NCI-H1417 treated with DMSO at 0.1 percent for 48 hours (cell line): Measurements from ENCODE around the gene TTC6.
"Not testable (repeated sequence)": the region's sequence is repeated elsewhere in the genome, so short reads cannot be mapped to it uniquely, and the experiment has no call there.

Experiments used
- DNase-seq: peaks from one replicate; lab custom pipeline; 2025; lab: John Stamatoyannopoulos, UW

TTC6 gene

GRCh38 chr14:37594971-37595808 is at the start of gene TTC6, which contains the start of gene FOXA1:
TSS of gene TTC6 (plus strand) at chr14:37595629. CDS start at chr14:37622065, 26,436 bp downstream.
TSS of gene FOXA1 (minus strand) at chr14:37595249. CDS start at chr14:37594972, 277 bp downstream.
- peak; percentile 77 for DNase-seq

- no peak for DNase-seq
Measured at GRCh38 chr14:37546621-37547447, 48.6 kb upstream of the TTC6 start.

GRCh38 chr14:37550511-37550910 is 44.9 kb upstream of the TTC6 start:
- DNase-seq = no peak

- DNase-seq = no peak
Measured at GRCh38 chr14:37551119-37551518, 44.3 kb upstream of the TTC6 start.

- no peak for DNase-seq
Measured at GRCh38 chr14:37553935-37554550, 41.4 kb upstream of the TTC6 start.

GRCh38 chr14:37555596-37555995 is 39.8 kb upstream of the TTC6 start:
- DNase-seq = not testable (repeated sequence)

- DNase-seq = no peak
Measured at GRCh38 chr14:37558740-37559139, 36.7 kb upstream of the TTC6 start.

- no peak for DNase-seq
Measured at GRCh38 chr14:37559386-37559785, 36.0 kb upstream of the TTC6 start.

- DNase-seq = no peak
Measured at GRCh38 chr14:37563189-37563588, 32.2 kb upstream of the TTC6 start.

- DNase-seq = no peak
Measured at GRCh38 chr14:37565550-37565949, 29.9 kb upstream of the TTC6 start.

GRCh38 chr14:37566811-37567371 is 28.5 kb upstream of the TTC6 start:
- no peak for DNase-seq

GRCh38 chr14:37569729-37570128 is 25.7 kb upstream of the TTC6 start:
- DNase-seq = no peak

- DNase-seq = no peak
Measured at GRCh38 chr14:37571391-37571790, 24.0 kb upstream of the TTC6 start.

- no peak for DNase-seq
Measured at GRCh38 chr14:37573356-37573755, 22.1 kb upstream of the TTC6 start.

- no peak for DNase-seq
Measured at GRCh38 chr14:37579274-37579673, 16.2 kb upstream of the TTC6 start.

- DNase-seq = no peak
Measured at GRCh38 chr14:37580146-37580545, 15.3 kb upstream of the TTC6 start.

- peak; percentile 84 for DNase-seq
Measured at GRCh38 chr14:37583358-37584210, 11.8 kb upstream of the TTC6 start.

- peak; percentile 34 for DNase-seq
Measured at GRCh38 chr14:37584211-37585100, 11.0 kb upstream of the TTC6 start.

- peak; percentile 72 for DNase-seq
Measured at GRCh38 chr14:37585101-37585511, 10.3 kb upstream of the TTC6 start.
